Astrocyte (in vitro differentiated cells and primary cell): Measurements from ENCODE around the gene OXCT1. TPM values are rescaled to one million over a fixed set of nuclear protein-coding genes. Genes with fewer than 3 reads are reported as not detected.

ENCODE experiments used
- DNase-seq: peaks from one replicate; pipeline ENCODE4 v3.0.0-alpha.2; 2010; ENCODE audit warnings: low read depth
- FAIRE-seq: peaks from 2 replicates; lab custom pipeline; 2011; peaks lifted over from hg19 to GRCh38; lab: Jason Lieb, UNC
- H2AFZ ChIP-seq: 2 replicates; pipeline ENCODE4 v1.6.0; 2012; ENCODE audit warnings: low read depth, low read length, inconsistent platforms
- H3K27ac ChIP-seq: 2 replicates; pipeline ENCODE4 v1.5.1; 2011; ENCODE audit warnings: low read depth, low read length, inconsistent platforms
- H3K27me3 ChIP-seq: 2 replicates; pipeline ENCODE4 v1.6.0; 2011; ENCODE audit warnings: low read length, inconsistent platforms; ENCODE audit not compliant: insufficient read depth
- H3K36me3 ChIP-seq: 2 replicates; pipeline ENCODE4 v1.5.1; 2011; ENCODE audit warnings: low read length, inconsistent platforms; ENCODE audit not compliant: insufficient read depth
- H3K4me1 ChIP-seq: 2 replicates; pipeline ENCODE4 v1.5.1; 2011; ENCODE audit warnings: low read length, inconsistent platforms; ENCODE audit not compliant: insufficient read depth
- H3K4me2 ChIP-seq: 2 replicates; pipeline ENCODE4 v1.6.0; 2012; ENCODE audit warnings: low read length, inconsistent platforms
- H3K4me3 ChIP-seq: 2 replicates; pipeline ENCODE4 v1.5.1; 2011; ENCODE audit warnings: low read depth, mild to moderate bottlenecking, low read length, inconsistent platforms; ENCODE audit not compliant: insufficient read depth
- H3K79me2 ChIP-seq: 2 replicates; pipeline ENCODE4 v1.6.0; 2012; ENCODE audit warnings: mild to moderate bottlenecking, low read length, inconsistent platforms; ENCODE audit not compliant: insufficient read depth
- H3K9ac ChIP-seq: 2 replicates; pipeline ENCODE4 v1.6.0; 2012; ENCODE audit warnings: mild to moderate bottlenecking, low read length, inconsistent platforms
- H3K9me3 ChIP-seq: 2 replicates; pipeline ENCODE4 v1.5.1; 2012; ENCODE audit warnings: low read depth, mild to moderate bottlenecking, low read length, inconsistent platforms; ENCODE audit not compliant: insufficient read depth
- H4K20me1 ChIP-seq: 2 replicates; pipeline ENCODE4 v1.6.0; 2012; ENCODE audit warnings: low read length, inconsistent platforms; ENCODE audit not compliant: insufficient read depth
- H3K27ac Mint-ChIP-seq: one replicate; pipeline ENCODE4 v1.8.0; 2021; ENCODE audit warnings: mild to moderate bottlenecking, mixed read lengths; ENCODE audit not compliant: unreplicated experiment
- H3K27me3 Mint-ChIP-seq: one replicate; pipeline ENCODE4 v1.8.0; 2021; ENCODE audit warnings: low read depth, mixed read lengths; ENCODE audit not compliant: unreplicated experiment
- H3K36me3 Mint-ChIP-seq: one replicate; pipeline ENCODE4 v1.8.0; 2021; ENCODE audit warnings: low read depth, mixed read lengths; ENCODE audit not compliant: unreplicated experiment
- H3K4me1 Mint-ChIP-seq: one replicate; pipeline ENCODE4 v1.8.0; 2021; ENCODE audit warnings: low read depth, mixed read lengths; ENCODE audit not compliant: unreplicated experiment
- H3K4me3 Mint-ChIP-seq: one replicate; pipeline ENCODE4 v1.8.0; 2021; ENCODE audit warnings: mild to moderate bottlenecking, moderate library complexity, mixed read lengths; ENCODE audit not compliant: unreplicated experiment
- H3K9me3 Mint-ChIP-seq: one replicate; pipeline ENCODE4 v1.8.0; 2021; ENCODE audit warnings: mild to moderate bottlenecking, mixed read lengths; ENCODE audit not compliant: unreplicated experiment
- CTCF ChIP-seq: IDR thresholded peaks from 2 replicates; pipeline ENCODE4 v1.5.1; 2011; ENCODE audit warnings: low read depth, mild to moderate bottlenecking, inconsistent platforms, low read length, moderate library complexity; ENCODE audit not compliant: insufficient read depth
- EZH2 ChIP-seq: IDR thresholded peaks from 2 replicates; pipeline ENCODE4 v1.6.1; 2012; ENCODE audit warnings: mild to moderate bottlenecking, low read length, inconsistent platforms; ENCODE audit not compliant: insufficient read depth
- total RNA-seq: library from RNA; stranded (reverse); gene quantifications from 2 replicates; pipeline ENCODE4 v1.2.1, GENCODE V29; 2021

OXCT1 gene
- total RNA-seq, 1 donor from 2014 or later, result 24.9 TPM

GRCh38 chr5:41857989-41858388 lies 12.2 kb downstream of the OXCT1 start:
- H3K4me3 ChIP-seq, result no peak overlapping the region
- Mint-ChIP-seq H3K27ac (no peak overlapping the region), H3K27me3 (no peaks in the 10 kb centered on the region), H3K36me3 (peaks cover 2% of the 10 kb centered on the region), H3K9me3 (no peaks in the 10 kb centered on the region), H3K4me3 (no peak overlapping the region), H3K4me1 (no peaks in the 10 kb centered on the region)
- H2AFZ ChIP-seq, result no peak overlapping the region
- peaks cover 18% of the 10 kb centered on the region for H3K36me3 ChIP-seq
- DNase-seq (no peak), FAIRE-seq (no peak)
- H3K4me1 ChIP-seq, result no peaks in the 10 kb centered on the region
- H3K9me3 ChIP-seq, result no peaks in the 10 kb centered on the region
- H3K79me2 ChIP-seq, result peaks cover 2% of the 10 kb centered on the region
- H4K20me1 ChIP-seq, result peaks cover 9% of the 10 kb centered on the region
- no peak for TF ChIP-seq CTCF
- no peak for TF ChIP-seq EZH2
- no peaks in the 10 kb centered on the region for H3K27me3 ChIP-seq
- no peak overlapping the region for H3K4me2 ChIP-seq
- H3K27ac ChIP-seq, result no peak overlapping the region
- H3K9ac ChIP-seq, result no peak overlapping the region

GRCh38 chr5:41856644-41857491 lies 13.4 kb downstream of the OXCT1 start:
- H2AFZ ChIP-seq, result no peak overlapping the region
- no peak overlapping the region for H3K27ac ChIP-seq
- peak; percentile 45 for FAIRE-seq
- H3K4me3 ChIP-seq, result no peak overlapping the region
- no peaks in the 10 kb centered on the region for H3K9me3 ChIP-seq
- peaks cover 26% of the 10 kb centered on the region for H3K36me3 ChIP-seq
- H3K4me1 Mint-ChIP-seq, result no peaks in the 10 kb centered on the region
- no peak overlapping the region for H3K9ac ChIP-seq
- peak; percentile 85 for TF ChIP-seq CTCF
- no peak for TF ChIP-seq EZH2
- DNase-seq, result peak; percentile 16
- H3K4me1 ChIP-seq, result no peaks in the 10 kb centered on the region
- H3K9me3 Mint-ChIP-seq, result no peaks in the 10 kb centered on the region
- no peak overlapping the region for H3K27ac Mint-ChIP-seq
- H4K20me1 ChIP-seq, result peaks cover 9% of the 10 kb centered on the region
- no peak overlapping the region for H3K4me3 Mint-ChIP-seq
- no peaks in the 10 kb centered on the region for H3K27me3 Mint-ChIP-seq
- H3K4me2 ChIP-seq, result no peak overlapping the region
- H3K27me3 ChIP-seq, result no peaks in the 10 kb centered on the region
- no peaks in the 10 kb centered on the region for H3K79me2 ChIP-seq
- H3K36me3 Mint-ChIP-seq, result no peaks in the 10 kb centered on the region

- Histone ChIP-seq H3K9me3 (no peaks in the 10 kb centered on the region), H3K4me2 (no peak overlapping the region), H4K20me1 (peaks cover 9% of the 10 kb centered on the region), H3K79me2 (no peaks in the 10 kb centered on the region), H3K4me1 (no peaks in the 10 kb centered on the region), H3K9ac (no peak overlapping the region), H3K27ac (no peak overlapping the region), H3K27me3 (no peaks in the 10 kb centered on the region), H3K36me3 (peaks cover 37% of the 10 kb centered on the region), H3K4me3 (no peak overlapping the region), H2AFZ (no peak overlapping the region)
- Mint-ChIP-seq H3K36me3 (peaks cover 9% of the 10 kb centered on the region), H3K27me3 (no peaks in the 10 kb centered on the region), H3K9me3 (no peaks in the 10 kb centered on the region), H3K4me3 (no peak overlapping the region), H3K4me1 (no peaks in the 10 kb centered on the region), H3K27ac (no peak overlapping the region)
- no peak for TF ChIP-seq EZH2
- no peak for TF ChIP-seq CTCF
- no peak for FAIRE-seq
- no peak for DNase-seq
Measured at GRCh38 chr5:41852293-41852692, 17.9 kb downstream of the OXCT1 start.
